Activated gamma-delta T cell treated with anti-CD3 and anti-CD28 coated beads, Interleukin-2, amount 50 U/mL, for 16 hours (primary cell): ENCODE data around the gene SLC1A6.
"Not testable (repeated sequence)": the region's sequence is repeated elsewhere in the genome, so short reads cannot be mapped to it uniquely, and the experiment has no call there.

Experiments
- DNase-seq: peaks from one replicate; pipeline ENCODE4 v3.0.0-alpha.2; 2020; ENCODE audit warnings: low read depth

SLC1A6 gene

DNA sequence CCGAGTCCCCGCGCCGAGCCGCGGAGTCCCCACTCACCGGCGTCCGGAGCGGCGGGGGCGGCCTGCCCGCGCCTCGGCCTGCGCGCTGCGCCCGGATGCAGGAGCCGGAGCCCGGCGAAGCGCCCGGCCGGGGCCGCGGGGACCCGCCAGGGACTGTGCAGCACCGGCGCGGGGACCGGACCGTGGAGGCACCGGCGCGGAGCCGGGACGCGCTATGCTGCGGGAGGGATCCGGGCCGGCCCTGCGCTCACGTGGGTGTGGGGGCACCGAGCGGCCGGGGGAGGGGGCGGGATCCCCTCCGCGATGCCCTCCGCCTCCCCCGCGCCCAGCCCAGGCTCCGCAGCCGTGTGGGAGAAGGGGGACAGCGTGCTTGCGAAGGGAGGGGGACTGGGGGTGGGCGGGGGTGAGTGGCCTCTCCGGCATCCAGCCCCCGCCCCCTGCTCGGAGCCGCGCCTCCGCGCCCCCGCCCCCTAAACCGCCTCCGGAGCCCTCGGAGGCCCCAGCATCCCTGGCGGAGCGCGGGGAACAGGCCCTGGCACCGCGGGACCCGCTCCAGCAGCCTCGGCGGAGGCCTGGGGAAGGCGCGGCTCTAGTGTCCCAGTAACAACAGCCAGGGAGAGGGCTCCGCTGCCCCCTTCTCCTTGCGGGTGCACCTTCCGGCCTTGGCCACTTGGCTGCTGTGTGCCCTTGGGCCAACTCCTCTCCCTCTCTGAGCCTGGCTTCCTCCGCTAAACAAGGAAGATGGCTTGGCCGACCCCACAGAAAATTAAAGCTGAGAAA lies at the start of gene SLC1A6:
Gene SLC1A6, minus strand, starts transcription at position 389 of the 780 bp plus-strand sequence. CDS start 6,954 bp downstream, outside the sequence.
- no peak for DNase-seq

DNA sequence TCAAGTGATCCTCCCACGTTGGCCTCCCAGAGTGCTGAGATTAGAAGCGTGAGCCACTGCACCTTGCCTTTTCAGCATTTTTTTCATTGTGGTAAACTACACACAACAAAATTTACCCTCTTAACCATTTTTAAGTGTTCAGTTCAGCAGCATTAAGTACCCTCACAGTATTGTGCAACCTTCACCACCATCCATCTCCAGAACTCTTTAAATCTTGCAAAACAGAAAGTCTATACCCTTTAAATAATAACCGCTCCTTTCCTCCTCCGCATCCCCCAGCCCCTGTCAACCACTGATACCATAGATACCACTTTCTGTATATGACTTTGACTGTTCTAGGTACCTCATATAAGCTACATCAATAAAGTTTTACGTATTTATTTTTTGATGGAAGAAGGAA lies 48.8 kb upstream of the SLC1A6 start:
- no peak for DNase-seq

DNA sequence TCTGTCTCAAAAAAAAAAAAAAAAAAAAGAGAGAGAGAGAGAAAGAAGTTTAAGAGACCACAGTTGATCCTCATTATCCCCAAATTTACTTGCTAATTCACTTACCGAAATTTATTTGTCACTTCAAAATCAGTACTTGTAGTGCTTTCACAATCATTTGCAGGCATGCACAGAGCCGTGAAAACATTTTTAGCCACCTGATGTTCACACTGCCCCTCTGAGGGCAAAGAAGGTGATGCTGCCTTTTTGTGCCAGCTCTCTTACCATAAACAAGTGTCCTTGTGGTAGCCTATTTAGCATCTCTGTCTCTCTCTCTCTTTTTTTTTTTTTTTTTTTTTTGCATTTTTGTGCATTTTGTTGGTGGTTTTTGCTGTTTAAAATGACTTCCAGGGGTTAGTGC lies 45.6 kb upstream of the SLC1A6 start:
- DNase-seq = no peak

DNA sequence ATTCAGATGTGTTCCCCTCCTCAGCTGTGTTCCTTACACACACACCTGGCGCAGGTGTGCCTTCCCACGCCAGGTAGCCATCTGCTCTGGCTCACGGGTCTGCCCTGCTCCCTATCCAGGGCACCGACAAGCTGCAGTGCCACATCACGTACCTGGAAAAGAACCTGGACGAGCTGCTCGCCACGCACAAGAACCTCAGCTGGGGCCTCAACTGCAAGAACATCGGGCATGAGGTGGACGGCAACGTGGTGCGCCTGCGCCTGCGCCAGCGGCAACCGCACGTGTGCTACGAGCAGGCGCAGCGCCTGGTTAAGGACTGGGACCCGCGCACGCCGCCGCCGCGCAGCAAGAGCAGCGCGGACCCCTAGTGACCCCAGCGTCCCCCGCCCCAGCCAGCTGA lies 43.1 kb upstream of the SLC1A6 start:
- DNase-seq = no peak

DNA sequence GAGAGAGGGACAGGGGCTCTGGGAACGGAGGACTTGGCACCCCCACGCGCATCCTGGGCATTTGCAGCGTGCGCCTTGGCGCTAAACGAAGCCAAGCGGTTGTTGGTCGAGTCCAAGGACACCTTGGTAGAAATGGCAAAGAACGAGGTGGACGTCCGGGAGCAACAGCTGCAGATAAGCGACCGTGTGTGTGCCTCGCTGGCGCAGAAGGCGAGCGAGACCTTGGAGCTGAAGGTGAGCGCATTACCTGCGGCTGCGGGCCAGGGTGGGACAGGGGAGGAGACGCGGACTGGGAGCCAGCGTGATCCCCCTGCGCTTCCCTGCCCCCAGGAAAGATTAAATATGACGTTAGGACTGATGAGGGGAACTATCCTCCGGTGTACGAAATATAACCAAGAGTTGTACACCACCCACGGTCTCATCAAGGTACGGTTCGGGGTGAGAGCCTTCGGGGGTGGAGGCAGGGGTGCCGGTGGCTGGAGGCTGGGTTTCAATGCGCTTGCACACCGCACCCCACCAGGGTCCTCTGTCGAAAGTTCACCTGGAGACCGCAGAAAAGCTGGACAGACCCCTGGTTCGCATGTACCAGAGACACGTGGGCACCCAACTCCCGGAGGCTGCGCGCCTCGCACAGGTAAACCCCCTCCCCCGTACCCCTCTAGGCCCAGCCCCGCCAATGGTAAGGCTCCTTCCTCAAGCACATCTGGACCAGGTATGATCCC lies 41.8 kb upstream of the SLC1A6 start:
- DNase-seq = no peak

DNA sequence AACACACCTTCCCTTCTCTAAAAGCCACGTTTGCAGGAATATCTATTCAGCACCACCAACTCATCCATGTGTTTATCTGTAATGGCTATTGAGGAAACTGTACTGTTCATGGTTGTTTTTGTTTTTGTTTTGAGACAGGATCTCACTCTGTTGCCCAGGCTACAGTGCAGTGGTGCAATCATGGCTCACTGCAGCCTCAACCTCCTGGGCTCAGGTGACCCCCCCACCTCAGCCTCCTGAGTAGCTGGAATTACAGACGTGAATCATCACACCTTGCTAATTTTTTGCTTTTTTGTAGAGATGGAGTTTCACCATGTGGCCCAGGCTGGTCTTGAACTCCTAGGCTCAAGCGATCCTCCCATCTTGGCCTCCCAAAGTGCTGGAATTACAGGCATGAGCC lies 39.2 kb upstream of the SLC1A6 start:
- not testable (repeated sequence) for DNase-seq

DNA sequence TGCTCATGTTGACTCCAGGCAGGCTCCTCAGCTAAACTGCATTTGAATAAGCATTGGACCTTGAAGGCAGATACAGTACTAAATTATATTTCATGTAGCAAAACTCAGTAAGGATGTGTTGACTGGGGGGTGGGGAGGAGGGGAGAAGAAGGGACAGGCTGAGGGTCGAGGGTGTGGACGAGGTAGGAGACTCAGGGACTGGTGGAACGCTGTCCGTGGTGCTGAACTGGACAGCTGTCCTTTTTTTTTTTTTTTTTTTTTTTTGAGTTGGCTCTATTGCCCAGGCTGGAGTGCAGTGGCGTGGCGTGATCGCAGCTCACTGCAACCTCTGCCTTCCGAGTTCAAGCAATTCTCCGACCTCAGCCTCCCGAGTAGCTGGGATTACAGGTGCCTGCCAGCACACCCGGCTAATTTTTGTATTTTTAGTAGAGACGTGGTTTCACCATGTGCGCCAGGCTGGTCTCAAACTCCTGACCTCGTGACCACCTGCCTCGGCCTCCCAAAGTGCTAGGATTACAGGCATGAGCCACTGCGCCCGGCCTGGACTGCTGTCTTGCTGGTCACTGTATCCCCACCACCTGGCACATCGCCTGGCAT lies 36.4 kb upstream of the SLC1A6 start:
- DNase-seq = no peak

DNA sequence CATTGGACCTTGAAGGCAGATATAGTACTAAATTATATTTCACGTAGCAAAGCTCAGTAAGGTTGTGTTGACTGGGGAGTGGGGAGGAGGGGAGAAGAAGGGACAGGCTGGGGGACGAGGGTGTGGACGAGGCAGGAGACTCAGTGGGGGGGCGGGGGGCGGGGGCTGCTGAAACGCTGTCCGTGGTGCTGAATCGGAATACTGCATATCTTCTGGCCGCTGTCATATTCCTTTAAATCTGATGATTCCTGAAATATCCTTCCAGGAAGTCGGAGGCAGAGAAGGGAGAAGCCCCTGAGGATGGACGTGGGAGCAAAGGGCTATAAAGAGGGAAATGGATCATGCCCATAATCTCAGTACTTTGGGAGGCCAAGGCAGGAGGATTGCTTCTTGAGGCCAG lies 34.9 kb upstream of the SLC1A6 start:
- DNase-seq = no peak

DNA sequence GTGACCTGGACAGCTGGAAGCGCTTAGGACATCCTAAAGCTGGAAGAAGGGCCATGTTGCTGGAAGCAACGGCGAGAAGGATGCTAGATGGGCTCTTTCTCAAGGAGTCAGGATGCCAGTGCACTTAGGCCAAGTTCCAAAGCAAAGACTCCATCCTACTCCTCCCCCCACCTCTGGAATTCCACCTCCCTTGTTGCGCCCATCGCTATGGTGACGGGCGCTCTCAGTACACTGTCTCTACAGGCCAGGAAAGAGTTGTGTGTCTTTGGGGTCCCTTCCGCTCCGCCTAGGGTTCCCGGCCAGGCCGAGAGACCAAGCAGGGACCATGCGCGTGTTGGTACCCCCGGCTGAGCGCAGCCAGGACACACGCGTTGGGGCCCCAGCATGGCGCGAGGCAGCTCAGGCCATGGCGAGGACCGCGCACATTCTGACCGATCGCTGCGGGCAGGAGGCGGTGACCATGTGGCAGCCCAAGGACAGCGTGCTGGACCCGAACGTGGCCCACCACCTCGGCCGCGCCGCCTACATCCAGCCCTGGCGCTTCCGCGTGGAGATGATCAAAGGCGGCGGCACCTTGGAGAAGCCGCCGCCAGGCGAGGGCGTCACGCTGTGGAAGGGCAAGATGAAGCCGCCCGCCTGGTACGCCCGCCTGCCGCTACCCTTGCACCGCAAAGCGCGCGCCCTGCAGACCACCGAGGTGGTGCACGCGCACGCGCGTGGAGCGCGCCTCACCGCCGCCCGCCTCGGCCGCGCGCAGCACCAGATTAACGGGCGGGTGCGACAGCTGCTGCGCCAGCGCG lies 31.0 kb upstream of the SLC1A6 start:
- DNase-seq = no peak

DNA sequence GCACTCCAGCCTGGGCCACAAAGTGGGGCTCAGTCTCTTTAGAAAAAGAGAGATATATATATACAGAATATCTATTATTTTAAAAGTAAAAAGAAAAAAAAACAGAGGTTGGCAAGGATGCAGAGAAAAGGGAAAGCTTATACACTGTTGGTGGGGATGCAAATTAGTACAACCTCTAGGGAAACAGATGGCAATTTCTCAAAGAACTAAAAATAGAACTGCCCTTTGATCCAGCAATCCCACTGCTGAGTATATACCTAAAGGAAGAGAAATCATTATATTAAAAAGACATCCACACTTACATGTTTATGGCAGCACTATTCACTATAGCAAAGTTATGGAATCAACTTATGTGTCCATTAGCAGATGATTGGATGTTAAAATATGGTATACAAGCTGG lies 28.6 kb upstream of the SLC1A6 start:
- DNase-seq = no peak

DNA sequence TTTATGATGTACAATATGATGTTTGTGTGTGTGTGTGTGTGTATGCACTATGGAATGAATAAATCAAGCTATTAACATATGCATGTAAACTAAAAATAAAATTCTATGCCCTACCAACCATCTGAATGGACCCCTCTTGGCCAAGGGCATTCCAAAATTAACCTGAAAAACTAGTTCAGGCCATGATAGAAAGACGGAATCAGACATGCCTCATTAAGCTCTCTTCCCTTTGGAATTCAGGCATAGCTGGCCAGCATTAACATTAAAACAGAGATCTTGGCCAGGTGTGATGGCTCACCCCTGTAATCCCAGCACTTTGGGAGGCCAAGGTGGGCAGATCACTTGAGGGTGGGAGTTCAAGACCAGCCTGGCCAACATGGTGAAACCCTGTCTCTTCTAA lies 18.3 kb upstream of the SLC1A6 start:
- DNase-seq = no peak

DNA sequence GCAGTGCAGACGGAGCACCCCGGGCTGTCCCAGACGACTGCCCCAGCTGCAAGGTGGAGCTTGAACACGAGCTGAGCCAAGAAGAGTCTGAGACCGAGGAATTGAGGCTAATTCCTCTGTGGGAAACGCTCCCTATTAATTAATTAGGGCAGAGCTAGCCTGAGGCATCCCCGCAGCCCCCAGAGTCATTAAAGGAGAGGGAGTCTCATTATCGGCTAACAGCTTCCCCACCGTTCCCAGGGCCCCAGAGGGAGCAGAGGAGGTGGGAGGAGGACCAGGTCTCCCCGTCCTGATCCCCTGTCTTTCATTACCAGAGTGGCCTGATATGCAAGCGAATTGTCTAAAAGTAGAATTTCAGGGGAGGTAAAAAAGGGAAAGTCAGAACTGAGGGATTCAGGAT lies 13.1 kb upstream of the SLC1A6 start:
- no peak for DNase-seq

DNA sequence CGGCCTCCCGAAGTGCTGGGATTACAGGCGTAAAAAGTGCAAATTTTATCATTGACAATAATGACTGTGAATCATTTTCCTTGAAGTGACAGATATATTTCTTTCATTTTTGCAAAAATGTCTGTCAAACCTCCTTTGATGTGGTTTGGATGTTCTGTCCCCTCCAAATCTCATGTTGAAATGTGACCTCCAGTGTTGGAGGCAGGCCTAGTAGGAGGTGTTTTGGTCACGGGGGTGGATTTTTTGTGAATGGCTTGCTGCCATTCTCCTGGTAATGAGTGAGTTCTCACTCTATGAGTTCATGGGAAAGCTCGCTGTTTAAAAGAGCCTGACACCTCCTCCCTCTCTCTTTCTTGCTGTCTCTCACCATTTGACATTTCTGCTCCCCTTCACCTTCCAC lies 5.5 kb upstream of the SLC1A6 start:
- DNase-seq = no peak

DNA sequence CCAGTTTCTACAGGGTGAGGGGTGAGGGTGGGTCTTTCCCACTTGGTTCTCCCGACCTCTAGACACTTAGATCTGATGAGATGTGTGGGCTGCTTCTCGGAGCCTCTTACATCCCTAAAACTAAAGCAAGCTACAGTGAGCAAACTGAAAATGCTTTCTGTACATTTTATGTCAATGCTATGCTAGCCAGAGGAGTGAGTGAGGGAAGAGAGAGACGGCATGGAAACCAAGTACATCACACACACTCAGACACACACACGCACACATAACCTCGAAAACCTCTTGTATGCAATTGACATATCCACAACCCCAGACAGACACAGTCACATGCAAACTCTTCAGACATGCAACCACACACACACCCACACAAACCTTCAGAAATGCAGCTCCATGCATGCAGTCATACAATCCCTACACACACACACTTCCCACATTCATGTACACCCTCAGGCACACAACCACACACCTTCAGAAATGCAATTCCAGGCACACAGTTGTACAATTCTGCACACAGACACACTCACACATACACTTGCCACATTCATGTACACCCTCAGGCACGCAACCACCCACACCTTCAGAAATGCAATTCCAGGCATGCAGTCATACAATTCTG lies 1.4 kb downstream of the SLC1A6 start:
- DNase-seq = no peak

DNA sequence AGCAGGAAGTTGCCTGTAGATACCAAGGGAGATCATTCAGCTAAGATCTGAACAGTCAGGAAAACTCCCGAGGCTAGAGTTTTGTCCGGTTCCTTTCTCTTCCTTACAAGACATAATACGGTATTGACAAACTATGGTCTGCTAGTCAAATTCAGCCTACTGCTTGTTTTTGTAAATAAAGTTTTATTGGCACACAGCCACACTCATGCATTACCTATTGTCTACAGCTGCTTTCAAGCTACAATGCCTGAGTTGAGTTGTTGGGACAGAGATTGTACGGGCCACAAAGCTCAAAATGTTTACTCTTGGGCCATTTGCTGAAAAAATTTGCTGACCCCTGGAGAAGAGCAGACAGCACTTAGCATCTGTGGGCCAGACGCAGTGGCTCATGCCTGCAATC lies 2.5 kb downstream of the SLC1A6 start:
- no peak for DNase-seq

DNA sequence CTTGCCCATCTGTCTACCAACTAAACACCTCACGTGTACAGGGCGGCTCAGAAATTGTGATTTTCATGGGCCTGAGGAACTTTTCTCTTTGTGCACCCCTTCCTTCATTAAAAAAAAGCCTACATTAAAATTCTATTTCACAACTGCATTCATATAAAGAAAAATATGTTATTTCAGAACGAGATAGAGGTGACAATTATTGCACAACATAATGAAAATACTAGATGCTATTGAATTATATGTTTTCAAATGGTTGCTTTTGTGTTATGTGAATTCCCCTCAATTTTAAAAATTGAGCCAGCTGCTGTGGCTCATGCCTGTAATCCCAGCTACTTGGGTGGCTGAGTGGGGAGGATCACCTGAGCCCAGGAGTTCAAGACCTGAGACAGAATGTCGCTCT lies 5.2 kb downstream of the SLC1A6 start:
- no peak for DNase-seq

DNA sequence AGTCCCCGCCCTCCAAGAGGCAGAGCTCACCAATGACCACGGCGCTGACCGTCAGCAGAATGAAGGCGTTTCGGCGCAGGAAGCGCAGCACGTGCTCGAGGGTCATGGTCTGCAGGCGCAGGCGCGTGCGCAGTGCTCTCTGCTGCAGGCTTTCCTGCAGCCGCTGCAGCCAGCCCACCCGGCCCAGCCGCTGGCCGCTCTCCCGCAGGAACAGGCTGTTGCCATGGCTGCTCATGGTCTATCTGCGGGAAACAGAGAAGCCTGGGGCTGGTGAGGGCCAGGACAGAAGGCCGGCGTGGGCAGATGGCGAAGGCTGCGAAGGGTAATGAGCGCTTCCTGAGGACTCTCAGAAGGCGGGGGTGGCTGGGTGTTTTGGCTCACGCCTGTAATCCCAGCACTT lies 7.0 kb downstream of the SLC1A6 start:
- DNase-seq = no peak

DNA sequence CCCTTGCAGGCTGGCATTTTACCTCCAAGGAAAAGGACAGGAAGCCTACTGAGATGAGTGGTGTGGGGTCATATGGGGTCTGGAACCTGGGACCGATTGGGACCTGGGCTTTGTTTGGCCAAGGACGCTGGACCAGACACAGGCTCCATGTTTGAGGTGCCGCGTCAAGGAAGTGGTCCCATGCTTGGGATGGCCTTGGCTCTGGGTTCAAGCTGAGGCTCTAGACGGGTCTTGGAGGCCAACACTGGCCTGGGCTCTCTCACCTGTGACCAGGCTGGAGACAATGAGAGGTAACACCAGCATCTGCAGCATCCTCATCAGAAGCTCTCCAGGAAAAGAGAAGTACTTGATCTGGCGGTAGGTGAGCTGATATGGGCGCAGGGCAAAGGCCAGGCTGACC lies 8.2 kb downstream of the SLC1A6 start:
- DNase-seq = no peak

DNA sequence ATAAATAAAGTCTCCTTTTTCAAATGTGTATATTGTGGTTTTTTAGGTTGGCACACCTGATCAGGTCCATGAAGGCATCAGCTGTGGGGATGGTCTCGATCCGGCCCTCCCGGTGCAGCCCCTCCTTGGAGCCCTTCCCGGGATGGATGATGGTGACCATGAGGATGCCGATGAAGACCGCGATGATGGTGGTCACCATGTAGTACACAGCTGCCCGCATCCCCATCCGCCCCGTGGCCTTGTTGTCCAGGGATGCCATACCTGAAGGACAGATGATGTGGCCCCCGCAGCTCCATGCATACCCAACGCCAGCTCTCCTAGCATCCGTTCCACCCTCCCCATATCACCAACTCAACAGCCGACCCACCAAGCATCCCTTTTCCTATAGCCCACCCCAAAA lies 11.4 kb downstream of the SLC1A6 start:
- no peak for DNase-seq

DNA sequence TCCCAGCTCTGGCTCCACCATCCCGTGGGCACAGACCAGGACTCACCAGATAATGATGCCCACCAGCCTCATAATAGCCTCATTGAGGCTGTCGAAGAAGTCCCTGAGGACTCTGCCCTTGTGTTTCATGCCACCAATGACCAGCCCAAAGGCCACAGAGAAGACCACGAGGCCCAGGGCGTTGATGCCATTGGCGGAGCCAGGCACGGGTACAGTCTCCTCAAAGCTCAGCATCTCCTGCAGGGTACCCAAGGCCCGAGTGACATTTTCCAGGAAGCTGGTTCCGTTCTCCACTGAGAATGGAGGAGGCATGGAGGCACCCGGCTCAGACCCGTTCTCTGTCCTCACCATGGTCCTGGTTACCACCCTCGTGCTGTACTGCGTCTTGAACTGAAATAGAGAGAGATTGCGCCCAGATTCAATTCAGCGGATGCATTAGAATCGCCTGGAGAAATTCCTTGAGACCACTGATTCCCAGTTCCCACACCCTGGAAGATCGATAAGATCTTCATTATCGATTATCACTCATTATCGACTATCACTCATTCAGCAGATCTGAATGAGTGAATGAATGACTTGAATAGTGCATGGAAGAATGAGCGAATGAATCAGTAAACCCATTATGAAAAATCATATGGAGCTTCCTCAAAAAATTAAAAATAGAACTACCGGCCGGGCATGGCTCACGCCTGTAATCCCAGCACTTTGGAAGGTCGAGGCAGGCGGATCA lies 17.5 kb downstream of the SLC1A6 start:
- DNase-seq = no peak

DNA sequence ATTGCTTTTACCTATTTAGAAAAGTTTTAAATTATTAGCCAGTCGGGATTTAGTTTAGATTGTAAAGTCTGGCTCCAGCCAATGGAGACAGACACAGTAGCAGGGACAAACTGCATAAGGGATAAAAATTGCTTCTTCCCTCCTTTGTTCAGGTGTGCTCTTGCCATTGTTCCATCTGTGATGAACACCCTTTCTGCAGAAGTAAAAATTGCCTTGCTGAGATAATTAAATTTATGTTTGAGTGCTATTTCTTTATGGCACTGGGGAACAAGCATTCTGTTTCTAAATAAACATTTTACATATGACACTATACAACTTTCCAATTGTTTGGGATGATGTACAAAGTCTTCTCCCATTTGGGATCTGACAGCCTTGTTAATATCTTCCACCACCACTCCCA lies 20.4 kb downstream of the SLC1A6 start:
- no peak for DNase-seq
